Endometrial microvascular endothelial cells (primary cell): Measurements from ENCODE around the gene PDSS2. TPM values are rescaled to one million over a fixed set of nuclear protein-coding genes. Genes with fewer than 3 reads are reported as not detected.

Experiments used
- in situ Hi-C: cut with HindIII; loops from 2 replicates; pipeline ENCODE4 v1.10.0; 2017; ENCODE audit warnings: low sequenced_read_pairs, low pct_unique_long_range_greater_than_20kb; ENCODE audit errors: inconsistent ontology term
- total RNA-seq: library from RNA; depleted of rRNA; stranded (reverse); fragments of >200 nt; gene quantifications from one replicate; pipeline ENCODE4 v1.2.3, GENCODE V29; 2015; ENCODE audit errors: inconsistent ontology term

PDSS2 gene, protein sequence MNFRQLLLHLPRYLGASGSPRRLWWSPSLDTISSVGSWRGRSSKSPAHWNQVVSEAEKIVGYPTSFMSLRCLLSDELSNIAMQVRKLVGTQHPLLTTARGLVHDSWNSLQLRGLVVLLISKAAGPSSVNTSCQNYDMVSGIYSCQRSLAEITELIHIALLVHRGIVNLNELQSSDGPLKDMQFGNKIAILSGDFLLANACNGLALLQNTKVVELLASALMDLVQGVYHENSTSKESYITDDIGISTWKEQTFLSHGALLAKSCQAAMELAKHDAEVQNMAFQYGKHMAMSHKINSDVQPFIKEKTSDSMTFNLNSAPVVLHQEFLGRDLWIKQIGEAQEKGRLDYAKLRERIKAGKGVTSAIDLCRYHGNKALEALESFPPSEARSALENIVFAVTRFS
- total RNA-seq = 9.5 TPM

DNA sequence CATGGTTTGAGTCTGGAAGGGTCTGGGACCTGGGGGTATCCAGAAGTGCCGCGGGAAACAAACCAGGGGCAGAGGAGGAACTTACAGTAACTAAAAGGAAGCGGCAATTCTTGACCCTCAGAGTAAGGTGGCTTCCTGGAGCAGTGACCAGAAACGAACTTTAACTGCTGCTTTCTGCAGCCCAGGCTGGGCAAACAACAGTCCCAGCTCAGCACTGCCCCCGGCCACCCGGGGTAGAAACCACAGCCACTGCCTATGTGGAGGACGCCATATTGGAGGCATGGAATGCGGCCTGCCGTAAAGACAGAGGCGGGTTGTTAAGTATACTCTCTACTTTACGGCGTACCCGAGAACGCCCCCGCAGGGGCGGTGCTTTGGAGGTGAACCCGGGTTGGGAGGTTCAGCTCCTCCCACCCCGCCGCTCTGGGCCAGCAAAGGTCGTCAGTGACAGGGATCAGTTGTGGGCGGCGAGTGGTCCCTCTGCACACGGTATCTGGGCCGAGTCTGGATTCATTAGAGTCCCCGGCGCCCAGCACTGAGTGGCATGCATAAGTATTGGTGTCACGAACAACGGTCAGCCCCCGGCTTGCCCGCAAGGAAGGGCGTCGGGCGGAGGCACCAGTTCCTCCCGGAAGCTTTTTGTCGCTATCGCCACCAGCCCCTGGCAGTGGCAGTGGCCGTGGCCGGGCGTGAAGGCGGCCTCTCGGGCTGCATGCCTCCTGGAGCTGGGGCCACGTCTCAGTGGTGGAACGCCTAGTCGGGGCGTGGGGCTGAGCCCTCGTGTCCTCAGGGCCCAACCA lies at the start of gene PDSS2:
PDSS2 (minus strand) TSS at position 282 of the 800 bp plus-strand sequence; CDS start at position 3, 279 bp downstream.
- in situ Hi-C loops = no loop called here

DNA sequence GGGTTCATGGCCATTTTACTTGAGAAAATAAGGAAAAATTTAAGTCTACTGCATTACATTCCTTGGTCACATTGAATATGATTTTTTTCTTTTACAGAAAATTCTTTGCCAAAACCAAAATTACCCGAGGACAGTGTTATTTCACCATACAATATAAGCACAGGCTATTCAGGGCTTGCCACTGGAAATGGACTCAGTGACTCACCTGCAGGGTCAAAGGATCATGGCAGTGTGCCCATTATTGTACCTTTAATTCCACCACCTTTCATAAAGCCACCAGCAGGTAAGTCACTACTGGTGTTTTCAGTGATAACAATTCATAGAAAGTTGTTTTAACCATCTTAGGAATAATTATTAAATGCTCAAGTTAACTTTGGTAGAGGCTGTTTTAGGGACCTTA lies 46.8 kb upstream of the PDSS2 start:
- in situ Hi-C loops = no loop called here

DNA sequence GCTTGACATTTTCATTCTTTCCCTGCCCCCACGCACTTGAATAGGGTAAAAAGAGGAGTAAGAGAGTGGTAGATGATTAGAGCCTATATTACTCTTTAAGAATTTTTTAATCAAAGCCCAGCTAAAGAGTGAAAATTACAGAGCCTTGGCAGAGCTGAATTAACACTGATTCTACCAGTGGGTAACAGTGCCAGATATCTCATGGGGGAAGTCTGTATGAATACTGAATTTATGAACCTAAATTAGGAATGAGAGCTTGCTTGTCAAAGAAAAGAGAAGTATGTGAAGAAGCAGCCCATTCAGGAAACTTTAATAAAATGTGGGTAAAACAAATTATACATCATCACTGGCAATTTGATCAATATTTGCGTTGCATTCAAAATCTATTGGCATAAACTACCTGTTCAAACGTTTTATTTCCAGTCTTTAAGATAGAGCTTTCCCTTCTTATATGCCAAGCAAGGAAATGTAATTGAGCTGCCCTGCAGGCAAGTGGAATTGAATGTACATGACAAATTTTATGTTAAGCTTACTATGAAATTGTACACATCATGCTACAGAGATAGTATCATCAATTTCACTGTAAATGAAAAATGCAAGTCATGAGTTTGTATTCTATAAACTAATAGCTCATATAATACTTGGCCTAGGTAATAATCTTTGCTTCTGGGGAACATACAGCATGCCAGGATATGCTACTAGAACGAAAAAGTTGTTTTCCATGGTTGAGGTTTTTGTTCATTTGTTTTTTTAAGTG lies 45.1 kb upstream of the PDSS2 start:
- in situ Hi-C loops = no loop called here

DNA sequence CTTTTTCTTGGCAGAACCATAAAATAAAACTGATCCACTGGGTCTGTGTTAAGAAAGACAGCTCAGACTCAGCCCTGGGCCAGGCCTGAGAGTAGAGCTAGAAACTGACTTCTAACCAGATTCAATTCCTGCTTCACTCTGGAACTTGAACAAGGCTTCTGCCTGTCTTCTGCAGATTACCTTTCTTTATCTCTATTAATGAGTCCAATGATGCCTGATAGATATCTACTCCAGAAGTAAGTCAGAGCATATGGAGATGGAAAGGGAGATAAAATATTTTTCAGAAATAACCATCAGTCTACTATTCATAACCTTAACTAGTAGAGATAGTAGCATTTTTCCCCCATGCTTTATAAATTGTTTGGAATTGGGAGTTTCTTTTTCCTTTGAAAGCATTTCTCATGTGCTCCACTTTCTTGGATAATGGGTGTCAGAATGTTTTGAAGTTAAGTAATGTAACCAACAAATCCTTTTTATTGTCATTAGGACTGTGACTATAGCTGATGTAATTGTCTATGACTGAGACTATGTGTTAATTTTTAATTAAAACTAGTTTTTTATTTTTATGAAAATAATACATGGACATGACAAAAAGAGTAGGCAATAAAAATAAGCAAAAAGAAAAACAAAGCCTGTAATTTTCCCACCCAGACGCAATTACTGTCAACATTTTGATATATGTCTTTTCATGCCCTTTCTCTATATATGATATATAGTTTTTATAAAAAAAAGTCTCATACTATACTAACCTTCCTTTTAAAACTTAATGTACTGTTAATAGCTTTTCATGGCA lies 37.7 kb upstream of the PDSS2 start:
- in situ Hi-C loops = no loop called here

DNA sequence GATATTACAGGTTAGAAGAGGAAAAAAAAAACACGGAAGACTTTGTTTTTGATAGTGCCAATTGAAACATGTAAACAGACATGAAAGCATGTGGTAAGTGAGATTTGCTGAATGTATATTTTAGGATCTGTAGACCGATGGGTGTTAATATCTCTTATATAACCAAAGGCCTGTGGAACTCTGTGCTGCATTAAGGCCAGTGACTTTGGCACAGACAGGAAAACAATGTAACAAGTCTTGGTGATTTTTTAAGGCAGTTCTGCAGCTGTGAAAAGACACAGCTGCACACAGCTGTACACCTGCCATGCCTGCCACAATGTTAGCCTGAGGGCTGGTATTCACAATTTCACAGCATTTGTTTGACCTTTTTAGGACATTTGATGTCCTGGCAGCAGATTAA lies 36.6 kb upstream of the PDSS2 start:
- in situ Hi-C loops = no loop called here

DNA sequence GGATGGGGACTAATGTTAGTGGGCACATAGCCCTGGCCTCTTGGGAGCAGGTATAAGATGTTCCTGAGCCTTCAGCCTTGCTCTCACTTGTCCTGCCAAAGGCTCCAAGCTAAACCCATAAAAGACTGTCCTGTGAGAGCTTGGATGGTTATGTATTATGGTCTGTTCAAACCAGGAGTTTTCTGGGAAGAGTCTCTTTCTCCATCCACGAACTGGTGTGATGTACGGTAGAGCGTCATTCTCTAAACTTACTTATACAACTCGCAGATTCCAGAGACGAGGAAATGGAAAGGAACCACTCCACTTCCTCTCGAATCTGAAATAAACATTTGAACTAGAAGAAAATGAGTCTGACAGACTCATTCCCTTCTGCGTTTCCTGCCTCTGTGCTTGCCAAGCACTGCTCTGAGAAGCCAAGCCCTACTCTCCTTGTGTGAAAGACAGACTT lies 35.9 kb upstream of the PDSS2 start:
- in situ Hi-C loops = no loop called here

DNA sequence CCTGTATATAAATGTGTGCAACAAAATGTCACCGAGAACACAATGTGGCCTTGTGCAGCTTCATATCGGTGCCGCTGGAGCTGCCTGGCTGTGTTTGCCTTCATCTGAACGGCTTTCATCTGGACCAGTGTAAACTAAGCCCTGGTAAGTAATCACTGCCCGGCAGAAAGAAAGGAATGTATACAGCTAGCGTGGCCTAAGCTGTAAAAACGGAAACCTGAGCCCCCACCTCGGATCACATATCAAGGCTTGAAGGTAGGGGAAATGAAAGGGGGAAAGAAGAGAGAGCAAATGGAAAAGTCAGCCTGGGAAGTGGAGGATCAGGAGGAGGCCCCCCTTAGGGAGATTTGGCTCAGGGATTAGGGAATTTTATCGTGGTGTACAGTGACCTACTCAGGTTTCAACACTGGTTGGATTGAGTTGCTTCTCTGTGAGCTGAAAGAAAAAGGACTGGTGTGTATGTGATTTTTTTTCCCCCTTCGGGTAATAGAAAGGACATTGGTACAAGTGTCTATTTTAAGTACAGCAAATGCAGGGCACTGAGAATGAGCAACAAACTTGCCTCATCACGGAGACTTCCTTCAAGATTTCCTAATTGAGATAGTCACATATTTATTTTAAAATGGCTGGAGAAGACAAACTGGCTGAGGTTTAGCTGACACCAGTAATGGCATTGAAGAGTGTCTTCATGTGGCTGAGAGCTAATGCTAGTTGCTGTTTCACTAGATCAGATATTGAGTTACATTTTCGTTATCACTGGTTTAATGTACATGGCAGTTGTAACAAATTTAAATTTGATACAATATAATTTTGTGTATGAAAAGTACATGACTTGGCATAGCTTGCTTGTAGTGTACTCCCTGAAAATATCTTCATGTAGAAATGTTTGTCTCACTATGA lies 34.0 kb upstream of the PDSS2 start:
- in situ Hi-C loops = no loop called here

DNA sequence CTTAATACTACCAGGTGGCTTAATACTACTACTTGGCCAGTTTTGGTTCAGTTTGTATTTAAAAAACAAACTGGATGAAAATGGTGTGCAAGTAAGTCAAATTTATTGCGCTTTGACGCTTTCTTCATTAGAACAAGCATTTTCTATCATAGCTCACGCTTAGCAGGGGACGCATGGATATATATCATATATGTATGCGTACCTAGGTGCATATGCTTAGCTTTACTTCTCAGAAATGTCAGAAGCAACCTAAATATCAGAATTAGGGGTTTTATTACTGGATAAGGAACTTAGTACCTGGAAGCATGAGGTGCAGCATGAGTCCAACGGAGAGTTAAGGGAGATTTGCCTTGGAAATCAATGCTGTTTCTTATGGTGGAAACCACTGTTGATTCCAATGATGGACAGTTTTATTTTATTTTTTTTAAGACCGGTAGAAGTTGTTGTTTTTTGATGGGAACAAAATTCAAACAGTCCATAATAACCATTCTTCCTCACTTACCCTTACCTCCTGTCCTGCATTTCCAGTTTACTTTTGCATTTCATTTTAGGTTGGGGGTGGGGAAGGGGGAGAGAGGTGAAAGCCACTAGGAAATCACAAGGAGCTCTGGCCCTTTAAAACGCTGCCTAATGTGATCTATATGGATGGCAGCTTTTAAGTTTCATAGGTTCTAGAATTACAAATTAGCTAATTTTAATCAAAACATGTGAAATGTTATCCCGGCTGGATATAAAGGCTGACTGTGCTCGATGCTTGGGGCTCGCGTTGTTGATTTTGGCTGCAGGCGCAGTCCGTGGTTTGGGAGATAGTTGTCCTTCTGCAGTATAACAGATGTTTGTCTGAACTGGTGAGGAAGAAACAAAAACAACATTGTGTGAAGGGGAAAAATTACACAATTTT lies 32.6 kb upstream of the PDSS2 start:
- in situ Hi-C loops = no loop called here

DNA sequence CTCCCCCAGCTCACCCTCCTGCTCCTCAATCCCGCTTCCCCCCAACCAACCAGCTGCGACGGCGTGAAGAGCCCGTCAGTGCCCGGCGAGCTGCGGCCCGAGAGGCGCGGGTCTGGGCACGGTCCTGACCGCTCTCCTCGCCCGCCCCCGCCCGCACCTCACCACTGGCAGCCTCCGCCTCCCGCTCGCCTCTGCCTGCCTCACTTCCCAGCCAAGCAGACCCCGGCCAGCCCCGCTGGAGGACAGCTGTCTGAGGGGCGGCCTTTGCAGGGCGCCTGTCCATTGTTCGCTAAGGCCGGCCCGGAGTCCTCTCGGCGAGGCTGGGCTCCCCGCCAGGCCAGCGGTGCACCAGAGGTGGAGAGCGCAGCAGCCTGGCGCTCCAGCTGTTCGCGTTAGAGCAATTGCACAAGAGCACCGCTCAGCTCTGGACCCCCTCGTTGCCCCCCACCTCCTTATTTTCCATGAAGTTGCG lies 31.8 kb upstream of the PDSS2 start:
- in situ Hi-C loops = no loop called here

DNA sequence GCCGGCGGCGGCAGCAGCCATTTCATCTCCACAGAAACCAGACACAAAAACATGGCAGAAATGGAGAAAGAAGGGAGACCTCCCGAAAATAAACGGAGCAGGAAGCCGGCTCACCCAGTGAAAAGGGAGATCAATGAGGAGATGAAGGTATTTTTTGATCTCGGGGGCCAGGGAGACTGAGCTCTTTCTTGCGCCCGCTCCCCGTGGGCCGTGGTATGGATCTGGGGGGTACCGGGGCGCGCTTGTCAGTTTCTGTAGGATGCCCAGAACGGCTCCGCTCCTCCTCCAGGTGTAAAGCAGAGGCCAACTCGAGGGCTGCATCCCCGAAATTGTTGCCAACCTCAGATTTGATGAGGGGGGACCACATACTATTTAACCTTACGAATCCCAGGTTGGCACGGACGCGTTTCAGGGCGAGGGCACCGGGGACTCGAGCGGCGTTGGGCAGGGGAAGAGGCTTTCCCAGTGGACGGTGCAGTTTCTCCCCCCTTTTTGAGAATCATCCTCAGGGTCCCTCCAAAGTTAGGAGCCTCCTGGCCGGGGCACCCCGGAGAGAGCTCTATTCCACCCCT lies 31.3 kb upstream of the PDSS2 start:
- in situ Hi-C loops = no loop called here

DNA sequence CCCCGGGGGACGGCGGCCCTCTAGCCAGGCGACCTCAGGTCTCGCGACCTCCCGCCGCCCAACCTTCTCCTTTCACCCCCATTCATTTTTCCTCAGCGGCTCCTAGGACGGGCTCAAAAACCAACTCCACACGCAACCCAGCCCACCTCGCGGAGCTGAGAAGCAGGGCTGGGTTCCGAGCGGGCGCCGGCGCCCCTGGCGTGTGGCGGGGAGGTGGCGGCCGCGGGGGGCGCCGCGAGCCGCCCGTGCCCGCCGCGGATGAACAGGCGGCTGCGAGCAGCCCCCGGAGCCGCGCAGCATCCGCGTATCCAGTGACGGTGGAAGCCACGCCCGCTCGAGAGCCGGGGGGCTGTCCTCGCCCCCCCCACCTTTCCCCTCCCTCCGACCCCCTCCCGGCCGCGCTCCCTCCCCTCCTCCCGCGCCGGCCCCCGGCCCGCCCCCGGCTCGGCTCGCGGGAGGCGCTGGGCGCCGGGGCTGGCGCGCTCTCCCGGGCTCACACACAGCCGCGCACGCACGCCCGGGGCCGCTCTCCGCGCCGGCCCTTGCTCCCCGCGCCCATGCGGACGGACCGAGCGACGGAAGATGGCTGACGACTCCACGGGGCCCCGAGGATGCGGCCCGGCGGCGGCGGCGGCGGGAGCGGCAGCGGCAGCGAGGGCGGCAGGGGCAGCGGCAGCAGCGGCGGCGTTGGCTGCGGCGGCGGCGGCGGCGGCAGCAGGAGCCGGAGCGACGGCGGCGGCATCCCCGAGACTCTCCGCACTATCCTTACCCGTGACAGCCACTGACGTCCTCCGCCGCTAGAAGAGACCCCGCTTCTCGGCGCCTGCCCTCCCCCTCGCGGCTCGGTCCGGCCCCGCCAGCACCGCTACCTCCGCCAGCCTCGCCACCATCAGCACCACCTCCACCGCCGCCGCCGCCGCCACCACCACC lies 30.5 kb upstream of the PDSS2 start, which contains the start of gene SOBP:
SOBP (plus strand) TSS at position 482 of the 930 bp plus-strand sequence. CDS start 500 bp downstream, outside the sequence.
- in situ Hi-C loops = loop anchor here (10.0 kb wide), 1 partner anchor 55 kb away; no protein-coding TSS in a partner anchor

DNA sequence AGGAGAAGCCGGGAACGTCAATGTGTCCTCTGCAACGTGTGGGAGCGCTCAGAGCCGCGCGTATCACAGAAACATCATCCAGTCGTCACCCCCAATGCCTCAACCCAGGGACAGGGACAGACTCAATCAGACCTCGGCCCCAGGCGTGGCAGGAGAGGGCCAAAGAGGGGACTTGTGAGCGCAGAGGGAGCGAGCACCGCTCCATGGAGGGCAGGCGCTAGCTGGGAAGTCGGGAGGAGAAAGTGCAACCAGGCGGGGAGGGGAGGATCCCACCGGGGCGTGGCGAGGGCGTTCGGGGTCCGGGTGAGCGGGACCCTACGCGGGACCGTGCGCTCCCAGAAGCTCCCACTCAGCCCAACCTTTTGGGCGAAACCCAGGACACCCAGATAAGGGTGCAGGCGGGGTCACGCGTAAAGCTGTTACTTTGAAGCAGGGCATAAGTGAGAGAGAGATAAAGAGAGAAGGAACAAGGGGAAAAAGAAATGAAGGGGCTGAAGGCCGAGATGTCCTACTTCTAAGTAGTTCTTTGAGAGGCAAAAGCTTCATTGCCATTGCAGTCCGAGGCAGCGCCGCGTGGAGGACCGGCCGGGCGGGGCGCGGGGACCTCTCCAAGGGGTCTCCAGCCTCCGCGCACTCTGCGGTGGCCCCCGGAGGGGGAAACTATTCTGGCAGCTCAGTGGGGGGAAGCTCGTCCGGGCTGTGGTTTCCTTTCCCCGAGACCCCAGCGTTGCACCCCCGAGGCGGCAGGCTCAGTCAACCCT lies 29.7 kb upstream of the PDSS2 start:
- in situ Hi-C loops = loop anchor here (10.0 kb wide), 1 partner anchor 56 kb away; no protein-coding TSS in a partner anchor

DNA sequence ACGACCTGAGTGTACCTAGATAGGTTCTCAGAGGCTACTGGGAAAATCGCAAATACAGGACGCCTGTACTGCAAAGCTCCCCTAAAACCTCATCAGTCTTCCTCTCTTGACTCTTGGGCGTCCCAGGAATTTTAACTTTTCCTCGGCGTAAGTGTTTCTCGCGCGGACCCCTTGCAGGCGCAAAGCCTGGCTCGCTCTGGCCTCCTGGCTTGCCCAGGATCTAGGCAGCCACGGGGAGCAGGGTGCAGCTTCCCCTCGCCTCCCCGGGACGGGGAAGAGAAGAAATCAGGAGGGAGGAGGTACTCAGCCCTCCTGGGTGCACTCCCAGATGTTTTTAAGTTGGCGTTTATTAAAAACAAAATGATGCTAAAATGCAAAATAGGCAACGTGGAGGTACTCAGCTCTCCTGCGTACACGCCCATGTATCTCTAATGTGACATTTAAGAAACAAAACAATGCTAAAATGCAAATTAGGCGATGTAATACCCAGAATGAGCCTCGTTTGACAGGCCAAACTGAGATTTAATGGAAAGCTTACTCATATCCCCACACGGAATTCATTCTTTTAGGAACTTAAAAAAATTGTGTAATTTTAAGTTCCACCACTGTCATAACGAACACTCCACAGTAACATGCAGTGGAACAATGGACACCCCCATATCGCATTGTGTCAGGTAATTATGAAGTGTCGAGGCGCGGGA lies 29.0 kb upstream of the PDSS2 start:
- in situ Hi-C loops = loop anchor here (10.0 kb wide), 1 partner anchor 56 kb away; no protein-coding TSS in a partner anchor

DNA sequence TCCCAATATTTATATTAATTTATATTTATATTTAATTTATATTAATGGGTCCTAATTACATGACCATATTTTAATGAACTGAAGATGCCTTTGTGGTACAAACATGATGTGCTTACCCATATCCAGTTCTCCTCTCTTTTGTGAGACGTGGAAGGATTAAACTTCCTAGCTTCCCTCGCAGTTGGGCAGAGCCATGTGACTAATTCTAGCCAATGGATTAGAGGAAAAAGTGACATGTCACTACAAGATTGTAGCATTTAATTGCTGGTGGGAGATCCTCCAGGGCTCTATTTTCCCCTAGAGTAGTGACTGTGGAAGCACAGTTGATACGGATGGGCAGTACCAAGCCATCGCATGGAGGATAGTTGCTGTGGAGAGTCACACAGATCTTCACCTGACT lies 25.8 kb upstream of the PDSS2 start:
- in situ Hi-C loops = loop anchor here (10.0 kb wide), 1 partner anchor 60 kb away; no protein-coding TSS in a partner anchor
